Measurements from ENCODE around the gene MEOX1. TPM values are rescaled to one million over a fixed set of nuclear protein-coding genes. Genes with fewer than 3 reads are reported as not detected.
A peak's percentile ranks its signal among the peaks of the same experiment; 100 is the strongest.

The MEOX1 gene
- total RNA-seq, 1 experiment from 2014 or later, result not detected

GRCh38 chr17:43673516-43674323, 12.0 kb upstream of the MEOX1 start:
- Mint-ChIP-seq H3K27ac (0 out of 2 replicates have a peak overlapping the region, but pooled peaks have one; percentile 80), H3K4me1 (peaks cover 66% of the 10 kb centered on the region), H3K9me3 (no peaks in the 10 kb centered on the region), H3K36me3 (no peaks in the 10 kb centered on the region), H3K27me3 (ENCODE audit: low read depth) (no peaks in the 10 kb centered on the region), H3K4me3 (no peak overlapping the region)
- ATAC-seq (peak; percentile 41), DNase-seq (ENCODE audit: low spot score) (peak; percentile 83)
- POLR2A ChIA-PET, result interaction anchor here (0.6 to 1.4 kb wide), 5 partner anchors 97 to 146 kb away, joined by 3 to 5 read pairs (median 3); no protein-coding TSS in a partner anchor
- TF ChIP-seq, protein P1, sequence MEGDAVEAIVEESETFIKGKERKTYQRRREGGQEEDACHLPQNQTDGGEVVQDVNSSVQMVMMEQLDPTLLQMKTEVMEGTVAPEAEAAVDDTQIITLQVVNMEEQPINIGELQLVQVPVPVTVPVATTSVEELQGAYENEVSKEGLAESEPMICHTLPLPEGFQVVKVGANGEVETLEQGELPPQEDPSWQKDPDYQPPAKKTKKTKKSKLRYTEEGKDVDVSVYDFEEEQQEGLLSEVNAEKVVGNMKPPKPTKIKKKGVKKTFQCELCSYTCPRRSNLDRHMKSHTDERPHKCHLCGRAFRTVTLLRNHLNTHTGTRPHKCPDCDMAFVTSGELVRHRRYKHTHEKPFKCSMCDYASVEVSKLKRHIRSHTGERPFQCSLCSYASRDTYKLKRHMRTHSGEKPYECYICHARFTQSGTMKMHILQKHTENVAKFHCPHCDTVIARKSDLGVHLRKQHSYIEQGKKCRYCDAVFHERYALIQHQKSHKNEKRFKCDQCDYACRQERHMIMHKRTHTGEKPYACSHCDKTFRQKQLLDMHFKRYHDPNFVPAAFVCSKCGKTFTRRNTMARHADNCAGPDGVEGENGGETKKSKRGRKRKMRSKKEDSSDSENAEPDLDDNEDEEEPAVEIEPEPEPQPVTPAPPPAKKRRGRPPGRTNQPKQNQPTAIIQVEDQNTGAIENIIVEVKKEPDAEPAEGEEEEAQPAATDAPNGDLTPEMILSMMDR (IDR thresholded peaks at IDR 0.05), result peak; percentile 90
- TF ChIP-seq TP53 (CRISPR knock-in tag; IDR thresholded peaks at IDR 0.05), result no peak
- TF ChIP-seq GABPB1 (CRISPR knock-in tag; IDR thresholded peaks at IDR 0.05), result 0 out of 2 replicates have a peak, but pooled peaks have one; percentile 13
- CTCF ChIA-PET, result interaction anchor here (0.6 to 2.2 kb wide), 52 partner anchors 8 to 360 kb away, joined by 3 to 29 read pairs (median 5); partner anchors contain the start of genes CD300LG, DHX8, ETV4 and SOST

DNA sequence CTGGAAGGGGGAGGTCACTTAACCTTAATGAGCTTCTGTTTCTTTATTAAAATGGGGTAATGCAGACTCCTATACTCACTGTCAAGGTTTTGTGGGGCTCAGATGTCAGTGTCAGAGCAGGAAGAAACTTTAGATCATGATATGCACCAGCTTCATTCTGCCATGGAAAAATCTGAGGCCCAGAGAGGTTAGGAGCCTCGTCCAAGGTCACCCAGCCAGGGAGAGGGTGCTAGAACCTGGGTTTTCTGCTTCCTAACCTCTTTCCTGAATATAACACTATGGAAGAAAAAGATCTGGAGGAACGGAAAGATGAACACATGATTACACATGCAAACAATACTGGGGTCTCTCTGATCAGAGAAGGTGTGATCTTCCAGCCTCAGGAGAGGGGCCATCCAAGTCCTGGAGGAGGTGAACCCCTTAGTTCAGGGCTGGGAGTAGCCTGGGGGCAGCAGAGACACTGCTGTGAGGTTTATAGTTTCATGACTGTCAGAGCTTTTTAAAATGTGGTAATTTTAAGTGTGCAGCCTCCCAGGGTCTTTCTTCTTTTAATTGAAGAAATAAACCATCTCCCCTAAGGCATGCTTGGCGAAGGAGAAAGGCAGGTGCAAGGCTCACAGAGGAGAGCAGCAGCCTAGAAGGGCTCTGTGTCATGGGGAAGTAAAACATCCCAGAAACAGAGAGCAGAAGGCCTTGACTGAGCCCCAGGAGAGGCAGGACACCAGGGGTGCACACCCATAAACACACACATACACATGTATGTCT, 10.2 kb upstream of the MEOX1 start:
- Mint-ChIP-seq H3K4me3 (no peak overlapping the region), H3K27ac (no peak overlapping the region), H3K9me3 (no peaks in the 10 kb centered on the region), H3K36me3 (no peaks in the 10 kb centered on the region), H3K27me3 (ENCODE audit: low read depth) (no peaks in the 10 kb centered on the region), H3K4me1 (peaks cover 49% of the 10 kb centered on the region)
- ChIA-PET CTCF (interaction anchor here (1.4 to 1.6 kb wide), 2 partner anchors 88 to 90 kb away, joined by 3 read pairs; no protein-coding TSS in a partner anchor), POLR2A (no interaction called here)
- TF ChIP-seq, protein P2, sequence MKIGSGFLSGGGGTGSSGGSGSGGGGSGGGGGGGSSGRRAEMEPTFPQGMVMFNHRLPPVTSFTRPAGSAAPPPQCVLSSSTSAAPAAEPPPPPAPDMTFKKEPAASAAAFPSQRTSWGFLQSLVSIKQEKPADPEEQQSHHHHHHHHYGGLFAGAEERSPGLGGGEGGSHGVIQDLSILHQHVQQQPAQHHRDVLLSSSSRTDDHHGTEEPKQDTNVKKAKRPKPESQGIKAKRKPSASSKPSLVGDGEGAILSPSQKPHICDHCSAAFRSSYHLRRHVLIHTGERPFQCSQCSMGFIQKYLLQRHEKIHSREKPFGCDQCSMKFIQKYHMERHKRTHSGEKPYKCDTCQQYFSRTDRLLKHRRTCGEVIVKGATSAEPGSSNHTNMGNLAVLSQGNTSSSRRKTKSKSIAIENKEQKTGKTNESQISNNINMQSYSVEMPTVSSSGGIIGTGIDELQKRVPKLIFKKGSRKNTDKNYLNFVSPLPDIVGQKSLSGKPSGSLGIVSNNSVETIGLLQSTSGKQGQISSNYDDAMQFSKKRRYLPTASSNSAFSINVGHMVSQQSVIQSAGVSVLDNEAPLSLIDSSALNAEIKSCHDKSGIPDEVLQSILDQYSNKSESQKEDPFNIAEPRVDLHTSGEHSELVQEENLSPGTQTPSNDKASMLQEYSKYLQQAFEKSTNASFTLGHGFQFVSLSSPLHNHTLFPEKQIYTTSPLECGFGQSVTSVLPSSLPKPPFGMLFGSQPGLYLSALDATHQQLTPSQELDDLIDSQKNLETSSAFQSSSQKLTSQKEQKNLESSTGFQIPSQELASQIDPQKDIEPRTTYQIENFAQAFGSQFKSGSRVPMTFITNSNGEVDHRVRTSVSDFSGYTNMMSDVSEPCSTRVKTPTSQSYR (CRISPR knock-in tag; IDR thresholded peaks at IDR 0.05), result no peak
- TF ChIP-seq ETV6 (CRISPR knock-in tag; IDR thresholded peaks at IDR 0.05), result no peak
- TF ChIP-seq KAT7 (CRISPR knock-in tag; IDR thresholded peaks at IDR 0.05; ENCODE audit: borderline replicate concordance), result no peak
- no peak for TF ChIP-seq ZNF671 (CRISPR knock-in tag; IDR thresholded peaks at IDR 0.05)
- no peak for TF ChIP-seq GABPB1 (CRISPR knock-in tag; IDR thresholded peaks at IDR 0.05)
- TF ChIP-seq EMX1 (CRISPR knock-in tag; IDR thresholded peaks at IDR 0.05), result no peak
- no peak for TF ChIP-seq JAZF1 (CRISPR knock-in tag; IDR thresholded peaks at IDR 0.05)
- no peak for TF ChIP-seq IRF2 (CRISPR knock-in tag; IDR thresholded peaks at IDR 0.05; ENCODE audit: borderline replicate concordance, low read depth)
- TF ChIP-seq ZNF317 (CRISPR knock-in tag; IDR thresholded peaks at IDR 0.05; ENCODE audit: borderline replicate concordance, low read depth), result no peak
- TF ChIP-seq NFE2L1 (CRISPR knock-in tag; IDR thresholded peaks at IDR 0.05), result no peak
- TF ChIP-seq MAX (CRISPR knock-in tag; IDR thresholded peaks at IDR 0.05), result no peak
- TF ChIP-seq, protein P3, sequence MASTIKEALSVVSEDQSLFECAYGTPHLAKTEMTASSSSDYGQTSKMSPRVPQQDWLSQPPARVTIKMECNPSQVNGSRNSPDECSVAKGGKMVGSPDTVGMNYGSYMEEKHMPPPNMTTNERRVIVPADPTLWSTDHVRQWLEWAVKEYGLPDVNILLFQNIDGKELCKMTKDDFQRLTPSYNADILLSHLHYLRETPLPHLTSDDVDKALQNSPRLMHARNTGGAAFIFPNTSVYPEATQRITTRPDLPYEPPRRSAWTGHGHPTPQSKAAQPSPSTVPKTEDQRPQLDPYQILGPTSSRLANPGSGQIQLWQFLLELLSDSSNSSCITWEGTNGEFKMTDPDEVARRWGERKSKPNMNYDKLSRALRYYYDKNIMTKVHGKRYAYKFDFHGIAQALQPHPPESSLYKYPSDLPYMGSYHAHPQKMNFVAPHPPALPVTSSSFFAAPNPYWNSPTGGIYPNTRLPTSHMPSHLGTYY (CRISPR knock-in tag; IDR thresholded peaks at IDR 0.05), result no peak
- no peak for TF ChIP-seq NFATC4 (CRISPR knock-in tag; IDR thresholded peaks at IDR 0.05)
- no peak for TF ChIP-seq ATF2 (CRISPR knock-in tag; IDR thresholded peaks at IDR 0.05; ENCODE audit: borderline replicate concordance, low read depth)
- no peak for DNase-seq (ENCODE audit: low spot score)
- no peak for ATAC-seq
